ENCODE results near the gene DNAJB8. TPM values are rescaled to one million over a fixed set of nuclear protein-coding genes. Genes with fewer than 3 reads are reported as not detected.

DNAJB8 gene
- total and polyA plus RNA-seq, 4 donors = not detected

DNA sequence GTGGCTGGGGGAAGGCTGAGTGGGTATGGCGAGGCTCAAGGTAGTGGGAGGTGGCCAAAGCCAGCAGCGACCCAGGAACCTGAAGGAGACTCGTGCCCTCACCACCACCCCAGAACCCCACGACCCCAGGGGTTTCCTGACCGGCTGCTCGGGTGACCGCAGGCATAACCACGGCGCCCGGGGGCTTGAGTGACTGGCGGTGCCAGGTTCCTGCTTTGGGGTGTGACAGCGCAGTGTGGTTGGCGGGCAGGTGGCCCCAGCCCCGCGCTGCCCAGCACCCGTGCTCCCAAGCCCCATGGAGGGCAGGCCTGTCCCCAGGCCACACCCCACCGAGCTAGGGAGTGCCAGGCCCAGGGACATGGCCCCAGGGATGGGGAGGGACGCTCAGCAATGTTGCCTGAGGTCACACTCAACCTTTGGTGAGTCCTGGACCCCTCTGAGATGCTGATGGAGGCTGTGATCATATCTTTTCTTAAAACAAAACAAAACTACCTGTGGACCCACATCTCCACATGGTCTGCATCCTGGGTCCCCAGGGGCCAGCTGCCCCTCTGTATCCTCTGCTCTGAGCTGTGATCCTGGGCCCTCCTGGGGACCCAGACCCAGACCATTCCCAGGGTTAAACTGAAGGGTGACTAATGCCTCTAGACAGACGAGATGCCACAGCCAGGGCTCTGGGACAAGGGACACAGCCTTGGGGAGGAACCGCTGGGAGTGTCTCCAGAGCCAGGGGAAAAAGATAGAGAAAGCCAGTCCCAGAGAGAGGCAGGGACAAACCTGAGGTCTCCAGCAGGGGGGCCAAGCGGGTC lies 13.0 kb downstream of the DNAJB8 start:
- peaks cover 0 to 18% (median 0%) of the 10 kb centered on the region in 5 donors for H3K4me1 ChIP-seq (ENCODE audit: control insufficient read depth in 5 of 5, insufficient read depth in 5 of 5, low read length in 5 of 5)
- no peak for TF ChIP-seq CTCF (IDR thresholded peaks at IDR 0.05; ENCODE audit: control extremely low read depth, extremely low read depth)
- H3K27ac ChIP-seq (ENCODE audit: low read depth in 1 of 2, low read length in 1 of 2) = no peak overlapping the region
- H3K36me3 ChIP-seq (ENCODE audit: control insufficient read depth in 4 of 4, insufficient read depth in 4 of 4, low read length in 4 of 4) = no peaks in the 10 kb centered on the region
- DNase-seq (no peak), ATAC-seq (ENCODE audit: insufficient read depth, low FRiP score) (no peak)
- H3K27me3 ChIP-seq (ENCODE audit: control insufficient read depth in 3 of 3, insufficient read depth in 3 of 3, low read length in 2 of 3) = peaks cover 0 to 5% (median 0%) of the 10 kb centered on the region in 3 donors
- H3K9me3 ChIP-seq (ENCODE audit: control insufficient read depth in 4 of 4, insufficient read depth in 3 of 4, low read length in 3 of 4) = no peaks in the 10 kb centered on the region
- H3K4me3 ChIP-seq = no peak overlapping the region
- no peak overlapping the region for H3K9ac ChIP-seq (ENCODE audit: insufficient read depth in 1 of 2, low read length in 2 of 2)
- WGBS, 2 donors = 48 to 62% methylated on average over 21 of the region's 21 CpGs

- Histone ChIP-seq H3K4me1 (ENCODE audit: control insufficient read depth in 5 of 5, insufficient read depth in 5 of 5, low read length in 5 of 5) (peaks cover 0 to 9% (median 0%) of the 10 kb centered on the region in 5 donors), H3K27me3 (ENCODE audit: control insufficient read depth in 3 of 3, insufficient read depth in 3 of 3, low read length in 2 of 3) (peaks cover 0 to 5% (median 0%) of the 10 kb centered on the region in 3 donors), H3K36me3 (ENCODE audit: control insufficient read depth in 4 of 4, insufficient read depth in 4 of 4, low read length in 4 of 4) (no peaks in the 10 kb centered on the region), H3K4me3 (no peak overlapping the region), H3K9me3 (ENCODE audit: control insufficient read depth in 4 of 4, insufficient read depth in 3 of 4, low read length in 3 of 4) (peaks cover 0 to under 1% (median 0%) of the 10 kb centered on the region in 4 donors), H3K9ac (ENCODE audit: insufficient read depth in 1 of 2, low read length in 2 of 2) (no peak overlapping the region), H3K27ac (ENCODE audit: low read depth in 1 of 2, low read length in 1 of 2) (no peak overlapping the region)
- WGBS, 2 donors = 84 to 90% methylated on average over 21 of the region's 21 CpGs
- DNase-seq (no peak), ATAC-seq (ENCODE audit: insufficient read depth, low FRiP score) (no peak)
- no peak for TF ChIP-seq CTCF (IDR thresholded peaks at IDR 0.05; ENCODE audit: control extremely low read depth, extremely low read depth)
Observed at GRCh38 chr3:128452678-128453275, 13.9 kb downstream of the DNAJB8 start.

GRCh38 chr3:128452120-128452519 lies 14.6 kb downstream of the DNAJB8 start:
- 91 to 93% methylated on average over 9 of the region's 9 CpGs for WGBS, 2 donors
- H3K4me3 ChIP-seq = no peak overlapping the region

More at GRCh38 chr3:128452120-128452519, 14.6 kb downstream of the DNAJB8 start:
- Histone ChIP-seq H3K36me3 (ENCODE audit: control insufficient read depth in 4 of 4, insufficient read depth in 4 of 4, low read length in 4 of 4) (no peaks in the 10 kb centered on the region), H3K4me1 (ENCODE audit: control insufficient read depth in 5 of 5, insufficient read depth in 5 of 5, low read length in 5 of 5) (peaks cover 0 to 7% (median 0%) of the 10 kb centered on the region in 5 donors), H3K9me3 (ENCODE audit: control insufficient read depth in 4 of 4, insufficient read depth in 3 of 4, low read length in 3 of 4) (peaks cover 0 to 3% (median 0%) of the 10 kb centered on the region in 4 donors), H3K27ac (ENCODE audit: low read depth in 1 of 2, low read length in 1 of 2) (no peak overlapping the region), H3K9ac (ENCODE audit: insufficient read depth in 1 of 2, low read length in 2 of 2) (no peak overlapping the region), H3K27me3 (ENCODE audit: control insufficient read depth in 3 of 3, insufficient read depth in 3 of 3, low read length in 2 of 3) (peaks cover 0 to 5% (median 3%) of the 10 kb centered on the region in 3 donors)
- no peak for TF ChIP-seq CTCF (IDR thresholded peaks at IDR 0.05; ENCODE audit: control extremely low read depth, extremely low read depth)
- no peak for DNase-seq
- no peak for ATAC-seq (ENCODE audit: insufficient read depth, low FRiP score)
